Renal cortex interstitium (tissue), 11 donors: ENCODE measurements around the gene PIM1. TPM values are rescaled to one million over a fixed set of nuclear protein-coding genes. Genes with fewer than 3 reads are reported as not detected.
A peak's percentile ranks its signal among the peaks of the same experiment; 100 is the strongest.

Source experiments
- DNase-seq, 11 donors: peaks; one replicate each; pipeline ENCODE4 v3.0.0-alpha.2; 2013; ENCODE audit warnings: low read depth in 9 of 11, low spot score in 4 of 11; ENCODE audit errors: extremely low read depth in 1 of 11
- polyA plus RNA-seq, 3 donors: library from polyadenylated mRNA; unstranded; fragments of 120-200 nt; gene quantifications; one replicate each; pipeline ENCODE4 v1.2.1, GENCODE V29; 2013; ENCODE audit not compliant: insufficient read length in 3 of 3

Gene PIM1
- polyA plus RNA-seq, 3 donors = 22.4 to 27.9 (median 26.2) TPM

GRCh38 chr6:37160922-37161778, 8.8 kb upstream of the PIM1 start:
- no peak for DNase-seq

- no peak for DNase-seq
These were observed 7.2 kb upstream of the PIM1 start for GRCh38 chr6:37162740-37163139.

GRCh38 chr6:37168163-37168758, 1.7 kb upstream of the PIM1 start:
- no peak for DNase-seq

- DNase-seq = peak in 5 of 11 donors; percentile 28 to 68 (median 53)
These were observed 999 bp upstream of the PIM1 start for GRCh38 chr6:37168811-37169495.

- peak in 4 of 11 donors; percentile 46 to 54 (median 51) for DNase-seq
These were observed 585 bp downstream of the PIM1 start for GRCh38 chr6:37170273-37171200.

- no peak for DNase-seq
These were observed 1.4 kb downstream of the PIM1 start for GRCh38 chr6:37171201-37171969.

GRCh38 chr6:37171970-37172812, 2.2 kb downstream of the PIM1 start:
- peak; percentile 66 to 91 (median 81) for DNase-seq

GRCh38 chr6:37172912-37173492, 3.0 kb downstream of the PIM1 start:
- no peak for DNase-seq

- no peak for DNase-seq
These were observed 3.7 kb downstream of the PIM1 start for GRCh38 chr6:37173493-37174195.

GRCh38 chr6:37174196-37174514, 4.2 kb downstream of the PIM1 start:
- no peak for DNase-seq

- DNase-seq = no peak
These were observed 4.8 kb downstream of the PIM1 start for GRCh38 chr6:37174515-37175331.

GRCh38 chr6:37175332-37176267, 5.6 kb downstream of the PIM1 start:
- no peak for DNase-seq

GRCh38 chr6:37176268-37177076, 6.5 kb downstream of the PIM1 start:
- no peak for DNase-seq
